Stimulated activated CD4-positive, alpha-beta T cell treated with anti-CD3 and anti-CD28 coated beads, Interleukin-1b, Interleukin-23, amount 100 ng/mL, for 24 hours (primary cell): ENCODE results near the gene STK32A.
"Not testable (repeated sequence)": the region's sequence is repeated elsewhere in the genome, so short reads cannot be mapped to it uniquely, and the experiment has no call there.

Source experiments
- DNase-seq, 4 experiments: peaks; one replicate each; pipeline ENCODE4 v3.0.0-alpha.2; 2020; ENCODE audit warnings: low read depth in 4 of 4, low spot score in 1 of 4

STK32A gene

GRCh38 chr5:147234825-147235635, at the start of gene STK32A:
Gene STK32A (plus strand): TSS chr5:147235026. CDS start chr5:147239635, 4,609 bp downstream.
- DNase-seq, result no peak

GRCh38 chr5:147187099-147187540, 47.7 kb upstream of the STK32A start:
- DNase-seq, result no peak

GRCh38 chr5:147188200-147189108, 46.4 kb upstream of the STK32A start:
- peak in 3 of 4 experiments; percentile 6 to 36 (median 24) for DNase-seq

DNA sequence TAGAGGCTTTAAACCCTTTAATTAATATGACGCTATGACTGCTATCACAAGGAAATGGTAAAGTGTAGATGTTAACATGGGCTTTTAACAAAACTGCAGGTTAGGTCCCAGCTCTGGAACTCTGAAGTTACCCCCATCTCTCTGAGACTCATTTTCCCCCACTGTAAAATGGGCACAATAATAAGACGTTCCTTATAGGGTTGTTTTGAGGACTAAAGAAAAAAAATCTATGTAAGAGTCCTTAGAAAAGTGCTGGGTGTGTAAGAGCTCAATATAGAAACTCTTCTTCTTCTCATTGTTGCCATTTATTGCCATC, 45.8 kb upstream of the STK32A start:
- no peak for DNase-seq

- no peak for DNase-seq
These were observed 44.5 kb upstream of the STK32A start for GRCh38 chr5:147190331-147190730.

GRCh38 chr5:147193123-147193522, 41.7 kb upstream of the STK32A start:
- DNase-seq, result no peak

- DNase-seq, result no peak
These were observed 34.8 kb upstream of the STK32A start for GRCh38 chr5:147200004-147200403.

DNA sequence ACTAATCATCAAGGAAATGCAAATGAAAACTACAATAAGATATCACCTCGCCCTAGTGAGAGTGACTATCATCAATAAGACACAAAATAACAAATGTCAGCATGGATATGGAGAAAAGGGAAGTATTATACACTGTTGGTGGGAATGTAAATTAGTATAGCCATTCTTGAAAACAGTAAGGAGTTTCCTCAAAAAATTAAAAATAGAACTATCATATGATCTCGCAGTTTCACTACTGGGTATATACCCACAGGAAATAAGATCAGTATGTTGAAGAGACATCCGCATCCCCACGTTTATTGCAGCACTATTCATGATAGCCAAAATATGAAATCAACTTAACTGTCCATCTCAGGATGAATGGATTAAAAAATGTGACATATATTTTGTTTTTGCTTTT, 31.6 kb upstream of the STK32A start:
- DNase-seq, result no peak

GRCh38 chr5:147204576-147204975, 30.2 kb upstream of the STK32A start:
- DNase-seq, result no peak

DNA sequence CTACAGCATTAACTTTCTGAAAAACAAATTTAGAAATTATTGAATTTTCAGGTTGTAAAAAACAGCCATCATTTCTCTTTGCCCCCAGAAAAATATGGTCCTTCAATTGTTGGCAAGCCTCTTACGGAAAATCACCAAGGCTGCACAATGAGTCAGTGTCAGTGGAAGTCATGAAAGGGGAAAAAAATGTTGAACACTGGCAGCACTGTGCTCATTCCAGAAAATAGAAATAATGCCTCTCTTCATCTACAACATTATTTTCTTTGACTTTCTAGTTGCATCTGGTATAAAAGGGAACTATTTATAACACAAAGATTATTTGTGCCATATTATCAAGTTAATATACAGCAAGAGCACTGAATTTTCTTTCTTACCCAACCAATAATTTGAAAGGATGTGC, 26.7 kb upstream of the STK32A start:
- no peak for DNase-seq

DNA sequence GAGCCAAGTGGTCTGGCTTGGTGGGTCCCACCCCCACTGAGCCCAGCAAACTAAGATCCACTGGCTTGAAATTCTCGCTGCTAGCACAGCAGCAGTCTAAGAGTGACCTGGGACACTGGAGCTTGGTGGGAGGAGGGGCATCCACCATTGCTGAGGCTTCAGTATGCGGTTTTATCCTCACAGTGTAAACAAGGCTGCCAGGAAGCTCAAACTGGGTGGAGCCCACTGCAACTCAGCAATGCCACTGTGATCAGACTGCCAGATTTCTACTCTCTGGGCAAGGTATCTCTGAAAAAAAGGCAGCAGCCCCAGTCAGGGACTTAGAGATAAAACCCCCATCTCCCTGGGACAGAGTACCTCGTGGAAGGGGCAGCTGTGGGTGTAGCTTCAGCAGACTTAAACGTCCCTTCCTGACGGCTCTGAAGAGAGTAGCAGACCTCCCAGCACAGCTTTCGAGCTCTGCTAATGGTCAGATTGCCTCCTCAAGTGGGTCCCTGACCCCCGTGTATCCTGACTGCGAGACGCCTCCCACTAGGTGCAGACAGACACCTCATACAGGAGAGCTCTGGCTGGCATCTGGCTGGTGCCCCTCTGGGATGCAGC, 18.2 kb upstream of the STK32A start:
- no peak for DNase-seq

GRCh38 chr5:147223343-147223742, 11.5 kb upstream of the STK32A start:
- DNase-seq, result no peak

DNA sequence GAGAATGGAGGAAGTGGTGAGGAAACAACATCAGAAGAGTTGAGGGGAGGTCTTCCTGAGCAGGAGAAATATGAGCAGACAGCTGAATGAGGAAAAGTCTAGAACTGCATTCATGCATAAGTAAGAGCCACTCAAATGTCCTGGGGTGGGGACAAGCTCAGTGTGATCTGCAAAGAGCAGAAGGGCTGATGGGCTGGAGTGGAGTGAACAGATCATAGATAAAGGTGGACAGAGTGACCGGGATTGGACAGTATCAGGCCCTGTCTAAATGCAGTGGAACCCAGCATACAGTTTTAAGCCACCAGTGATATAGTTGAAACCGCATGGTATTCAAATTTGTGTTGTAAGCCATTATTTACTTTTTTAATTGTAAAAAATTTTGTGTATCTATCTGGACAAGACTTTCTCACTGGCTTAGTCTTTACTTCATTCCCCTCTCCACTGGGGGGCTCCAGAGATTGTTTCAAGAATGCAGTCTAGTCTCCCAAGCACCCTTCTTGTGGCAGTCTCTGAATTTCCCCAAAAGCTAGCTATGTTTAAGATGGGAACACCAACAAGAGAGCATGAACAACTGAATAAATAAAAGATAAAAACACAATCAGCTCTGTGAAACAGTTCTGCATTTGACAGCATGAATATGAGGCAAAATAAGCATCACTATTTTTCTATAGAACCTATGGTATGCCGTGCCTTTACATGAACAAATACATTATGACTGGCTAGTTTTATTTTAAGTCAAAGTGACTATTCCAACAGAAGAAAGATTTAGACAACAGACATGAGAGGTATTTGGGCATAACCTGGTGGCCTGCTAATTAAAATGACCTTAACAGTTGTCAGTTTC, 10.7 kb upstream of the STK32A start:
- no peak for DNase-seq

- DNase-seq, result no peak
These were observed 8.9 kb upstream of the STK32A start for GRCh38 chr5:147225938-147226337.

GRCh38 chr5:147226512-147226911, 8.3 kb upstream of the STK32A start:
- DNase-seq, result no peak

- DNase-seq, result no peak
These were observed 494 bp upstream of the STK32A start for GRCh38 chr5:147234239-147234824.

DNA sequence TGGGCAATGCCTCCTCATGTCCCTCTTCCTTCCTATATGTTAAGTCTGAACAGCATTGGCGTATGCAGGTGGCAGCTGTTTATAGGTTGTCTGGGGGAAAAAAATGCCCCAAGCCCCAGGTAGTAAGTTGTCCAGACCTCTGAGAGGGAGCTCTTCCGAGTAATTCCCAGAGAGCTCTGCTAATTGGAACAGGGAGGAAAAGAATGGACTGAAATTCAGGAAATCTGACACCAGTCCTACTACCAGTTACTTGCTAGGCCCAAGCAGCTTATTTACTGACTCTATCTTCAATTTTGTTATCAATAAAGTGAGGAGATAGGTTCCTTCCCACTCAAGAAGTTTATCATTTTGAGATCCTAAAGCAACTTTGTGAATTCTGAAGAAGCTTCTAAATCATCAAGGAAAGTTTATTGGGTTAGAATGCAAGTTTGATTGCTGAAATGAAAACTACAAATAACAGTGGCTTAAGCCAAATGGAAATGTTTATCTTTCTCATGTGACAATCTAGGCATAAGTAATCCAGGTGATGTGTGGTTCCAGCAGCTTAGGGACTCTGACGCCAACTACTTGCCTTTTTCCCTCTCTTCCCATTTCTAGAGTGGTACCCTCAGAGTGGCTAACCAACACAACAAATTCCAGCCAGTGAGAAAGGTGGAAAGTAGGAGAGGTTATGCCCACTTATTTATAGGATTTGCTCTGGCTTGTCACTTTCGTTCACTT, 5.6 kb downstream of the STK32A start:
- DNase-seq, result no peak

GRCh38 chr5:147243238-147243637, 8.4 kb downstream of the STK32A start:
- not testable (repeated sequence) for DNase-seq

- DNase-seq, result no peak
These were observed 10.7 kb downstream of the STK32A start for GRCh38 chr5:147245381-147246165.
